ENCODE measurements around the gene C2orf49. TPM values are rescaled to one million over a fixed set of nuclear protein-coding genes. Genes with fewer than 3 reads are reported as not detected.

C2orf49 gene
- total and polyA plus RNA-seq, 10 of the 15 experiments (the other 5 are each of a cell fraction or from before 2014, with no cell fraction given), result 7.2 to 24.2 (median 15.5) TPM

- no peak for TF ChIP-seq ZBTB11 (CRISPR knock-in tag; IDR thresholded peaks at IDR 0.05)
- TF ChIP-seq BCLAF1 (IDR thresholded peaks at IDR 0.05), result 0 out of 2 replicates have a peak, but pooled peaks have one; percentile 13
- peak; percentile 56 for TF ChIP-seq NR2F1 (conservative IDR thresholded peaks at IDR 0.05)
- peak; percentile 35; the same call in 1 of the 2 replicates for TF ChIP-seq TAF1 (IDR thresholded peaks at IDR 0.05; ENCODE audit: borderline replicate concordance, low read depth, low read length)
- peak; percentile 70; the same call in 1 of the 2 replicates for TF ChIP-seq ZNF217 (IDR thresholded peaks at IDR 0.05)
- peak; percentile 10 to 83; a peak in 3 of 4 replicates for TF ChIP-seq BHLHE40 (IDR thresholded peaks at IDR 0.05; ENCODE audit: borderline replicate concordance in 1 of 2, low read depth in 2 of 2, low read length in 1 of 2)
- TF ChIP-seq ZNF592 (IDR thresholded peaks at IDR 0.05), result 0 out of 2 replicates have a peak, but pooled peaks have one; percentile 13
- no peak; the same call in 1 of the 2 replicates for TF ChIP-seq TARDBP (IDR thresholded peaks at IDR 0.05; ENCODE audit: borderline replicate concordance)
- TF ChIP-seq POLR2A (IDR thresholded peaks at IDR 0.05; ENCODE audit: low read depth, low read length), result peak; percentile 79
- TF ChIP-seq DPF2 (IDR thresholded peaks at IDR 0.05), result peak; percentile 82
- peak; percentile 91 for TF ChIP-seq USF1 (IDR thresholded peaks at IDR 0.05; ENCODE audit: borderline replicate concordance, extremely low read length, insufficient read depth, low read depth, low read length)
- peak; percentile 42; the same call in 1 of the 2 replicates for TF ChIP-seq POLR2AphosphoS2 (IDR thresholded peaks at IDR 0.05; ENCODE audit: low read depth, low read length)
- TF ChIP-seq NR2C1 (IDR thresholded peaks at IDR 0.05), result peak; percentile 33; the same call in 1 of the 2 replicates
- TF ChIP-seq ATF3 (IDR thresholded peaks at IDR 0.05; ENCODE audit: borderline replicate concordance, extremely low read depth, low read depth, low read length), result peak; percentile 63
- TF ChIP-seq TCF12 (IDR thresholded peaks at IDR 0.05; ENCODE audit: low read depth, low read length), result 0 out of 2 replicates have a peak, but pooled peaks have one; percentile 43
Observed at GRCh38 chr2:105329561-105330495, 7.5 kb upstream of the C2orf49 start, which contains the start of gene TGFBRAP1 (continued).

Data from GM12878 (cell line).